Jurkat, Clone E6-1 (cell line): ENCODE results near the gene SLC9A1.

Experiments
- DNase-seq: peaks from one replicate; pipeline ENCODE4 v3.0.0-alpha.2; 2011; ENCODE audit warnings: low read depth, low spot score
- H3K4me3 ChIP-seq: 2 replicates; pipeline ENCODE4 v1.5.1; 2011; ENCODE audit warnings: mild to moderate bottlenecking, low read length, control low read depth, moderate library complexity

SLC9A1 gene

DNA sequence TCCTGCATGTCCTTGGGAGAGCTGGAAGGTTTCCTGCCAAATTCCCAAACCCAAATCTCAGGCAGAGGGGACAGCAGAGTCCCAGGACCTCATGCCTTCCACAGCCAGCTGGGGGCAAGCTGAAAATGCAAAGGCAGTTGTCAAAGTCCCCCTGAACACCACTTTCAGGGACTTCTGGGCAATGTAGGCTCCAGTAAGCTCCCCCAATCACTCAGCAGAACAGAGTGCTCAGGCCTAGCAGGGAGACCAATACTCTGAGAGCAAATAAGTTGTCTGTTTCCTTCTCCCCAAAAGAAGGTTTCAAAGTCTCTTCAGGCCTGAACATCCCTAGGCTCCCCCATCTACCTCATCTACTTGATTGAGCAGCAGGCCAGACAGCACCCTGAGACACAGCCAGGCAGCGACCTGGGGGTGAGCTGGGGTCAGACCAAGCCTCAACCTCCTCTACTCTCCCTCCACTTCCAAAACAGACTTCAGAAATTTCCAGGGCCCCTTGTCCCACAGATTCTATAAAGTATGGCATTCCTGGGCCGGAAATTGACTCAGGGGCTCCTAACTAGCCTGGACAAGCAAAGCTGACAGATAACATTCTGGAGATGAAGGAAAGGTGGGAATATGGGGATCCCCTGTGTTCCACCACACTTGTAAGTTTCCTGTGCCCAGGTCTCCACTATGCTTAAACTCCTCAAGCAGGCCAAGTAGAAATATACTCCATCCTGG lies 1.9 kb downstream of the SLC9A1 start:
- H3K4me3 ChIP-seq, result no peak overlapping the region

DNA sequence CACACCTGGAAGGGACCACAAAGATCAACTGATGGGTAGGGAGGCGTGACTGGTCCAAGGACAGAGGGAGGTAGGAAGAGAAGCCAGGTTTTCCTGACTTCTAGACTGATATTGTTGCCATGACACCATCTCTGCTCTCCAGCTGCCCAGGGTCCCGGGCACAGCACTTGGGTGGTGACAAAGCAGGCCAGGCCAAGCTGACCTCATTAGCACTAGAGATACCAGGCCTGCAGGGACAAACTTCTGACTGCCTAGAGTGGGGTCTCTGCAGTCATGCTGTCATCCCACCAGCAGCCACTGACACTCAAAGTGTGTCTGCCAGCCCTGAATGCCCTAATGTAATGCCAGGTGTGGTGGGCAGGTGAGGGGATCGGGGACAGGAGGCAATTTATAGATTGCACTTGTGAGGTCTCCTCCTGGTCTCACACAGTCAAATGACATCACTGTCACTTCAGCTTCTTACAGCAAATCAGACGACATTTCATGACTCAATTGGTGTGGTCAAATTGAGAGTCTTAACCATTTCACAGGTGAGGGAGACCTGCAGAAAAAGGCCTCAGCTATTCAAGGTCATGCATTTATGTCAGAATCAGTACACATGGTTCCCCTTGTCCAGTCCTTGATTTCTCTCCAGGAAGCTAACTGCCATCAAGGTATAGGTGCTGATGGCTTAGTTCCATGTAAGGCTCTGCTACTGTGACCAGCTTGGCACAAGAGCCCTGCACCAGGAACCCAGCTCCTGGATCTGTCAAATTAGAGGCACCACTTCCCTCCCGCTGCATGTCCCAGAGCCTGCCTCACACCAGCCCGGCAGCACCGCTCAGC lies 2.7 kb downstream of the SLC9A1 start:
- H3K4me3 ChIP-seq, result no peak overlapping the region
- no peak for DNase-seq

More for the DNA sequence above, 1.9 kb downstream of the SLC9A1 start:
- DNase-seq, result no peak

DNA sequence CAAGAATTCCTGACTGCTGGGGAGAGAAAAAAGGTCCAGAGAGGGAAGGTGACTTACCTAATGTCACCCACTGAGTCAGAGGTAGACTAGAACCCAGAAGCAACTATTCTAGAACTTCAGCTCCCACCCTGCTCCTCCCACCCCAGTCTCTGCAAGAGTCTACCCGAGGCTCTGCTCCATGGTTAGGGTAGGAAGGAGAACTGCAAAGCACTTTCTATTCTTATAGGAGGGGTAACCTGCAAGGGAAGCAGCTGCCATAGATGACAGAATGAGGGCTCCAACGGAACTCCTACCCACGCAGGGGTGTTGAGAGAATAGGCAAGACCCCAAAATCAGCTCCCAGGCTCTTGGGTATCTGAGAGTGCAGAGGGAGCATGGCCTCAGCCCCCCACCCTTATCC lies 4.3 kb downstream of the SLC9A1 start:
- DNase-seq, result no peak
- H3K4me3 ChIP-seq, result no peak overlapping the region

DNA sequence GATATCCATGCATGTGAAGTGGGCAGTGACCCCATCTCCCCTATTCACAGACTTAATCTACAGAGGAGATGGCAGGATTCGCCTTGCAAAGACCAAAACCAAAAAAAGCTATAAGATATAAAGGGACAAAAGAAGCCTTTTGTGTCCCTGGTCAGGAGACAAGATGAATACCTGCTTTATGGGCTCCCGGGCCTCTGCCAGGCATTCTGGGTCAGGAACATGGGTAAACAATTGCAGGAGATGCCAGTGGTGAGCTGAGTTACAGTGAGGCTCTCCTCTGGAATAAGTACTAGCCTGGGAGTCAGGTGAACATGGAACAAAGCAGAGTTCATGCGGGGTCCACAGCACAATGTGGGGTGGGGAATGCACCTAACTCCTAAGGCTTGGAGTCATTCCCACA lies 4.7 kb downstream of the SLC9A1 start:
- no peak for DNase-seq
- no peak overlapping the region for H3K4me3 ChIP-seq

DNA sequence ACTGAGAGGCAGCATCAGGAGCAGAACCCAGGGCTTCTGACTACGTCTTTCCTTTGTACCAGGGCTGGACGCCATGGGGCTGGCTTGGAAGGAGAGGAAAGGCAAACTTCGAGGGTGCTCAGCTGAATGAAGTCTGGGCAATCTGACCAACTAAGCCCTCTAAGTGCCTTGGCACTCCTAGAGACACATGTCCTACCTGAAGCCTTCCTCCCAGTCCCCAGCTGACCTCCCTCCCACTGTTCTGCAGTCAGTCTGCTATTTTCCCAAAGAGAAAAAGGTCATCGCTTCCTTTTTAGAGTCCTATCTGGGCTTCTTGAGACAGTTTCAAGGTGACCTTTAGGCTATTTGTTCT lies 5.2 kb downstream of the SLC9A1 start:
- no peak for DNase-seq

DNA sequence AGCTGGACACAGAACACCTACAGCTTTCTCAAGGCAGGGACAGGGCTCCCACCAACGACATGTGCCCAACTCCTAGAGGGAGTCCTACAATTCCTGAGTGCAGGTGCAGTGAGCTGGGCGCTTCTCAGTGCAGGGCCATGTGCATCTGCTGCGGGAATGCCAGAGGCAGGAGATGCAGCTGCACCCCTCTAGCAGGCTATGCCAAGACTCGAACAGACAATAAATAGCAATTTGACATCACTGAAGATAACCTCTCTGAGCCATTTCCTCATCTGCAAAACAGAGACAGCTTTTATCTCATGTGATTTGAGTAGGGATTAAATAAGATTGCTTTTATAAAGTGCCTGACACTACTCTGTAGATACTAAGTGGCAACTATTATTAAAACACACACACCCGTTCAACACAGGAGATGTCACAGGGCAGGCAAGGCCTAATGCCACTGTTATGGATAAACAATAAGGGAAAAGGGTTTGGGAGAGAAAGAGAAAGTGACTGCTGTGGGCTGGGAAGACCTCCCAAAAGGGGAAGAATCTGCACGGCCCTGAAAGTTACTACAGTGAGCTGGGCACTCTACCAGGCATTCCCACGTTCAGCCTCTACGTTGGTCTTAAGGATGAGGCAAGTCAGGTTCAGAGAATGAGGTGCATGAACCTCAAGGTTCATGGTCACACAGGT lies 5.7 kb downstream of the SLC9A1 start:
- H3K4me3 ChIP-seq, result no peak overlapping the region
- no peak for DNase-seq

More for the DNA sequence above, 5.2 kb downstream of the SLC9A1 start:
- H3K4me3 ChIP-seq, result no peak overlapping the region

DNA sequence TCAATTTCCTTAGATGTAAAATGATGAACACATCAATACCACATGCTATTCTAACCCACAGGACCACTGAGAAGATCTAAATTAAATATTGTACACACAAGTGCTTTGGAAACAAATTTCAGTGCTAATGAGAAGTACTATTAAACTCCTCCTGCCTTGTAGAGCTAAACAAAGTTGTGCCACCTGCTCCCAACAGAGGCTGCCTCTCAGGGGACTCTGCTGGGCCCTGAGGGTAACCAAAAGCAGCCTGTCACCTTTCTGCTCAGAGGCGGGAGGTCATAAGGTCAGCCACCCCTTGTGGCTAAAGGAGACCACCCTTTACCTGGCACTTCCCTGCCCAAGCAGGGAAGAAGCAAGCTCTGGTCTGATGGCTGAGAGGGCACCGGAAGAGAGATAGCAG lies 6.3 kb downstream of the SLC9A1 start:
- no peak for DNase-seq

DNA sequence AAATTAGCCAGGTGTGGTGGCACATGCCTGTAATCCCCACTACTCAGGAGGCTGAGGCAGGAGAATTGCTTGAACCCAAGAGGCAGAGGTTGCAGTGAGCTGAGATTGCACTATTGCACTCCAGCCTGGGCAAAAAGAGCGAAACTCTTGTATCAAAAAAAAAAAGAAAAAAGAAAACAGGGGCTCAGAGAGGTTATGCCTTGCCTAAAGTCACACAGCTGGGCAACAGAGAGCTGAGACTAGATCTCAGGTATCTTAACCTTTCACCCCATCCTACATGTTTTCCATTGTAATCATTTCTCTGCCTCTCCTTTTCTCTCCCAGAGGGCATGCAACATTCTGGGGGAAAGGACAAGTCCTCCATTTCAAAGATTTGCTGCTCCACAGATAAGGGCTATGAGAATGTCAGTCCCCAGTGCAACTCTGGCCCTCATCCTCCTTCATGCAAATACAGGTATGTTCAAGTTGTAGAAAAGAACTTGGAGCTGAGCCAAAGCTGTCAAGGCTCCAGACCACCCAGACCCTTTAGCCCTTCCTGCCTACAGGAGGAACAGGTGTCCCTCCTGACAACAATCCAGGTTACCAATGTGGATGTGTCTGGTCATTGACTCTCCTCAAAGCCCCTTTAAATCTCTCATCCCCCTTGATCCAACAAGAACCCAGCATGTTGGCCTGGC lies 6.9 kb downstream of the SLC9A1 start:
- no peak for DNase-seq
- no peak overlapping the region for H3K4me3 ChIP-seq

More for the DNA sequence above, 6.3 kb downstream of the SLC9A1 start:
- H3K4me3 ChIP-seq, result no peak overlapping the region

DNA sequence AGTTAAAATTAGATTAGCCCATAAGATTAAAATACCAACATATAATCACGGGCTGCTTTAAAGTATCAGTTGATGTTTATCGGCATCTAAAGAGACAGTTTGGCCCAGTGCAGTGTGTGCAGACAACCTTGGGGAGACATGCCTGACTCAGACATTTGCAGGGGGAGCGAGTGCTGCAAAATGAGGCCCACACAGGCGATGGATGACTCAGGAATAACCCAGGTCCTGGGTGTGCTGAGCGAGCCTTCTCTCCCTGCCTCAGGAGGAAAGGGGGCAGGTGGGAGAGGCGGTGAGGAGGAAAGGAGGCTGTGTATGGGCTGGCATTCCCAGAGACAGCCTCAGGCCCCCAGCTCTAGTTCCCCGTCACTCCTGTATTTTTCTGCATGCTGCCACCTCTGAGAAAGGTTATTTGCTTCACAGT lies 9.0 kb downstream of the SLC9A1 start:
- no peak for DNase-seq
- no peak overlapping the region for H3K4me3 ChIP-seq

DNA sequence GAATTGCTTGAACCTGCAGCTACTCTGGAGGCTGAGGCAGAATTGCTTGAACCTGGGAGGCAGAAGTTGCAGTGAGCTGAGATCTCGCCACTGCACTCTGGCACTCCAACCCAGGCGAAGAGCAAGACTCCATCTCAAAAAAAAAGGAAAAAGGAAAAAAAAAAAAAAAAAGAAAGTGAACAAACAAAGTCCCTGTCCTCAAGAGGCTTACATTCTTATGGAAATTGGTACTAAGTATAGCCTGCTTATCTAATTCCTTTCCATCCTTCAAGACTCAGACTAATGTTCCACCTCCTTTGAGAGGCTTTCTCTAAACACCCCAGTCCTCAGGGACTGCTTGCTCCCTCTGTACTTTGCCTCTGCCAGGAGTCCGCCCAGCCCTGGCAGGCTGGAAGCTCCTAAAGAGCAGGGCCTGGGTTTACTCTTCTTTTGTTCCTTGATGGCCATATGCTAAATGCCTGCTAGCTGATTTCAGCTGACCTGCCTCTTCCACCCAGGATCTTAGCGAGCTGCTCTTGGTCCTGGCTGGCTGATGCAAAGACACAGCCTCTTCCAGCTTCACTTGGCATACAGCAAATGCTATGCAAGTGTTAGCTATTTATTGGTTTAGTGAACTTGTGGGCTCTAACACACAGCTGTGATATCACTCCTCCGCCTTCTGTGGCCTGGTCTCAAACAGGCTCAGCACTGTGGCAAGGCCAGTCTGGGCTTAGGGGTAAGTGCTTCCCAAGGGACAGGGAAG lies 9.8 kb downstream of the SLC9A1 start:
- H3K4me3 ChIP-seq, result no peak overlapping the region
- no peak for DNase-seq

DNA sequence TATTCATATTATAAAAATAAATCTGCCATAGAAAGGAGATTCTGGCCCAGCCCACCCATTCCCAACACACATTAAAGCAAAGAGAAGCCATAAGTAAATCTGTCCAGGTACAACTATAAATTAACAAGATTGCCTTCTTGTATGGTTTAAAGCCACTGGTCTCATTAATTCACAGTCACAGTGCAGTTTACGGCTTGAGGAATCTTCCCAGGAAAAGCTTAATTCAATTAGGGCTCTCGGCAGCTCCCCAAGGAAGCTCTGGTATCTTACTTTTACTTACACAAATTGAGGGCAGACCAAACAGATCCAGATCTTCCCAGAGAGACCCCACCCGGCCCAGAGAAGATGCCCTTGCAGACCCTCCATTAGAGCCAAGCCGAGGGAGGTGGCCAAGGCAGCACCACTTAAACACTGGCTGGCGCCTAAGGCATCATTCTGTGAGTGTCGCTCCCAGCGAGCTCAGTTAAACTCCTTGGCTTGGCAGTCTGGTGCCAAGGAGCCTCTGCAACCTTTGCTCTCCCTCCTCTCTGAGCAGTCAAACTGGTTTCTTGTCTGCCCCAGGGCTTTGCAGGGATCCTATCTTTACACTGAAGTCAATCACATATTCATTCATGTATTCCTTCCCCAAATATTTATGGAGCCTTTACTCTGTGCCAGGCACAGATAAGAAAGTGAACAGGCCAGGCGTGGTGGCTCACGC lies 10.7 kb downstream of the SLC9A1 start:
- no peak overlapping the region for H3K4me3 ChIP-seq

DNA sequence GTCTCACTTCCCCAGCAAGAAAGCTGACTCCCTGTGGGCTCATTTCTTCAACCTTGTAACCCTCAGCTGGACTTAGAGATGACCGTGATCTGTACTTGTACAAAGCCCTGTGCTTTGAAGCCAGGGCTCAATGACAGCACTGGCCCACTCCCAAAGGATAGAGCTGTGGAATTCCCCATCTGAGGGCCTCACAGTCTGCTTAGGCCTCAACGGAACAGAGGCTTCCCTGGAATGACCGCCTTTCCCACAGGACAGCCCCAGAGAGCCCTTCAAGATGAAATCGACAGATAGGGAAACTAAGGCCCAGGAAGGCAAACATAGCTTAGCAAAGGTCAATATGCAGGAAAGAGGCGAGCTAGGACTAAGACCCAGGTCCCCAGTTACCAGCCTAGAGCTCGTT lies 11.5 kb downstream of the SLC9A1 start:
- H3K4me3 ChIP-seq, result no peak overlapping the region
- DNase-seq, result no peak

More for the DNA sequence above, 10.7 kb downstream of the SLC9A1 start:
- DNase-seq, result no peak

DNA sequence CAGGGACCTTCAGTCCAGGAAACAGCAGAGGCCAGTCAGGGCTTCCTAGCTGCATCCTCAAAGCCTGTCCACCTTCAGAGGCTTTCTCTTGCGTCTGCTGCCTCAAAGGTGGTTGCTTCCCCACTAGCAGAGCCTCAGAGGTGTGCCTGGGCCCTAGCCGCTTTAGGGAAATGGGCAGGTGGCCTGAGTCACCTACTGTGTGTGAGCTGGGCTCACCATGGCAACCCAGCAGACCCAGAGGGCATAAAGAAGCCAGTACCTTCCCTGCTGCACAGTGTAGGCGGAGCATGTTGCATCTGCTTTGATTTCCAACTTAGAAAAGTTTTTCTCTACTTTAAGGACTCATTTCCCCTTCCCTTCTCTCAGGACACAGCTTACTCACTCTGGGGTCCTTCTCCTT lies 12.5 kb downstream of the SLC9A1 start:
- no peak for DNase-seq
- no peak overlapping the region for H3K4me3 ChIP-seq

DNA sequence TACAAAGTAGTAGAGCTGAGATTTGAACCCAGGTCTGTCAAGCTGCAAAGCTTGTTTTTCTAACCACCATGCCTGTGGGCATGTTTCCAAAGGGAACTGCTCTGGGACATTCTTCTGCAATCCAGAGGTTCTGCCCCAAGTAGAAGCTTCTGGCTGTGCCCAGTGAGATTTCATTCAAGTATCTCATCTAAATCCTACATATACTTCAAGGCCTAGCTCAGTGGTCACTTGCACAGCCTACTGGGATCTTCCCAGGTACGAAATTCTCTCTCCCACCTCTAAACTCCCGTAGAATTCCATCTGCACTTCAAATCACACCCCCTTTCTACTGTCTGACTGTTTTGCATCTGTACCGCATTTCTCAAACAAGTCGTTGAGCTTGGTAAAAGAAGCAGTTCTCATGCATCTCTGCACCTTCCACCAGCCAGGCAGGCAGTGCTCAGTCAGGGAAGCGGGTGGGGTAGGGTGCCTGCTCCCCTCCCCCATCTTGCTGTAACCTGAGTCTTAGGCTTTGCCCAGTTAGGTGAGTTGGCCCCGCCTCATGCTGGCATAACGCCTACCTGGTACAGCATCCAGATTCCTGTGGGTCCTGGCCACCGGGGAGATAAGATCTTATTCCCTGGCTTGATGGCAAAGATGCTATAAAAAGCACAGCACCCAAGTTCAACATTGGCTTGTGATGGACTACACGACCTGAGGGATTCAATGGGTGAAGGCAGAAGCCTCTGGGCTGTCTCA lies 13.5 kb downstream of the SLC9A1 start:
- no peak for DNase-seq
- H3K4me3 ChIP-seq, result no peak overlapping the region

DNA sequence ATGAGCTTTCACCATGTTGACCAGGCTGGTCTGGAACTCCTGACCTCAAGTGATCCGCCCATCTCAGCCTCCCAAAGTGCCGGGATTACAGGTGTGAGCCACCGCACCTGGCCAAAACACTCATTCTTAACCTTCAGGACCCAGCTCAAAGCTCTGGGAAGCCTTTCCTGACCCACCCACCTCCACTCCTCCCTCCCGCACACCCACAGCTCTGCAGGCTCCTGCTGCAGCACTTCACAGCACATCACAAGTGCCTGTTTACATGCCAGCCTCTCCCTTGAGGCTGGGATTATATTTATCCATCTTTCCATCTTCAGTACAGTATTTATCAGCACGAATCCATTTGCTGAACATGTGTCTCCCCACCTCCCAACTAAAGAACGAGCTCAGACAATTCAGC lies 14.9 kb downstream of the SLC9A1 start:
- DNase-seq, result no peak
- no peak overlapping the region for H3K4me3 ChIP-seq

DNA sequence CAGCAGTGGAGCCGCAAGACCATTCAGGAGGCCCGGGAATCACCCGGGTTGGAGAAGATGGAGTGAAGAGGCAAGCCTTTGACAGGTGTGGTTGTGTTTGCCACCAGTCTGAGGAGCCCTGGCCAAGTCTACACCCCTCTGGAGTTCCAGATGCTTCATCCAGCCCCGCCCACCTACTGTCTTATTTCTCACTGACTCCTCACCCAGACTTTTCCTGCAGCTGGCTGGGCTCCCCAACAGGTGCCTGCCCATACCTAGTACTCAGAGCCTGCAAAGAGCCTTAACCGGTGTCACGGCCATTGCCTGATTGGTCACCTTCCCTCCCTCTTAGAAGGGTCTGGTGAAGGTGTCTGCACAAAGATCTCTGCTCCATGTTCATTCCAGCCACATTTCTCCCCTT lies 16.0 kb downstream of the SLC9A1 start:
- H3K4me3 ChIP-seq, result no peak overlapping the region
- no peak for DNase-seq

DNA sequence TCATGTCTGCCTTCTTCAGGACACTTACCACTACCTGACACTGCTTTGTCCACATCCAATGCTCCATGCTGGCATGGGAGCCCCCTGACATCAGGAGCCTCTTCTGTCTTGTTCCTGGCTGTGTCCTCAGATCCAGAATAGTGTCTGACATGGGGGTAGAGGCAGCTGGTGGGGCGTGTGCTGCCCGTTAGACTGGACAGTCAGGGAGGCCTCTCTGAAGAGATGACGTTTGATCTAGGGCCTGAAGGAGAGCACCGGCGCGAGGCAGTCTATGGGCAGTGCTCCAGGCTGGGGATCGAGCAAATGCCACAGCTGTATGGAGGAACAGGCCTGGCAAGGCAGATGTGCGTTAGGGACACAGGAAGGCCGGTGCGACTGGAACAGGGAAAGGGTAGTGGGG lies 16.6 kb downstream of the SLC9A1 start:
- no peak for DNase-seq
- no peak overlapping the region for H3K4me3 ChIP-seq
